Common myeloid progenitor, CD34-positive (primary cell): ENCODE results near the gene AMIGO1.

Experiments used
- CTCF ChIA-PET: fragments of 350-600 bp; sonication (Branson Sonifier 250); formaldehyde crosslinking; loops from one replicate; lab custom pipeline; 2021; ENCODE audit warnings: antibody characterized with exemption; lab: Charles Lee
- POLR2A ChIA-PET: fragments of 350-600 bp; sonication (Branson Sonifier 250); formaldehyde crosslinking; loops from one replicate; lab custom pipeline; 2021; ENCODE audit warnings: antibody characterized with exemption; lab: Charles Lee
- DNase-seq, 3 donors: peaks; one replicate each; pipeline versions ENCODE4 v3.0.0 to v3.0.0-alpha.2; 2013
- H3K27ac ChIP-seq, 2 experiments: 1 replicate in 1 of 2; 2 replicates in 1 of 2; pipeline ENCODE4 v1.7.0; 2013; ENCODE audit warnings: inconsistent platforms in 2 of 2, low read length in 2 of 2, mild to moderate bottlenecking in 2 of 2, low read depth in 1 of 2, moderate library complexity in 1 of 2; ENCODE audit not compliant: severe bottlenecking in 2 of 2, insufficient read depth in 1 of 2, poor library complexity in 1 of 2
- H3K27me3 ChIP-seq, 5 experiments: replicated peaks in 2 of 5; 1 replicate in 3 of 5; 2 replicates in 2 of 5; pipeline versions ENCODE4 v1.6.1 to v1.7.0; 2013; ENCODE audit warnings: low read length in 4 of 5, mild to moderate bottlenecking in 2 of 5, moderate library complexity in 2 of 5, inconsistent platforms in 1 of 5; ENCODE audit not compliant: insufficient read depth in 5 of 5, control insufficient read depth in 4 of 5
- H3K36me3 ChIP-seq, 4 experiments: 1 replicate in 2 of 4; 2 replicates in 2 of 4; pipeline versions ENCODE4 v1.6.1 to v1.7.0; 2013; ENCODE audit warnings: low read length in 3 of 4, control low read depth in 1 of 4, mild to moderate bottlenecking in 1 of 4; ENCODE audit not compliant: control insufficient read depth in 4 of 4, insufficient read depth in 4 of 4
- H3K4me1 ChIP-seq, 4 experiments: 1 replicate in 3 of 4; 2 replicates in 1 of 4; pipeline versions ENCODE4 v1.6.1 to v1.7.1; 2013; ENCODE audit warnings: low read length in 3 of 4, mild to moderate bottlenecking in 3 of 4, control low read depth in 1 of 4, inconsistent platforms in 1 of 4, moderate library complexity in 1 of 4; ENCODE audit not compliant: control insufficient read depth in 4 of 4, insufficient read depth in 4 of 4; ENCODE audit errors: control extremely low read depth in 1 of 4
- H3K4me3 ChIP-seq, 7 experiments: 1 replicate in 4 of 7; 2 replicates in 3 of 7; pipeline versions ENCODE4 v1.5.1 to v1.7.0; 2013; ENCODE audit warnings: mild to moderate bottlenecking in 7 of 7, low read length in 6 of 7, moderate library complexity in 6 of 7, inconsistent platforms in 2 of 7, low read depth in 2 of 7, control low read depth in 1 of 7; ENCODE audit not compliant: insufficient read depth in 4 of 7, control insufficient read depth in 1 of 7; ENCODE audit errors: extremely low read depth in 1 of 7
- H3K9me3 ChIP-seq, 5 experiments: 1 replicate in 4 of 5; 2 replicates in 1 of 5; pipeline versions ENCODE4 v1.6.1 to v1.7.1; 2013; ENCODE audit warnings: low read length in 4 of 5, mild to moderate bottlenecking in 2 of 5, inconsistent platforms in 1 of 5, low read depth in 1 of 5, moderate library complexity in 1 of 5; ENCODE audit not compliant: control insufficient read depth in 4 of 5, insufficient read depth in 2 of 5; ENCODE audit errors: control extremely low read depth in 1 of 5
- WGBS: methylation state at CpG from one replicate; pipeline ENCODE4 v1.1.5; 2013; ENCODE audit not compliant: insufficient coverage; 5-methylcytosine and 5-hydroxymethylcytosine counted together

AMIGO1 gene

GRCh38 chr1:109514846-109515245, 5.3 kb upstream of the AMIGO1 start:
- no peak for DNase-seq
- CTCF ChIA-PET = interaction anchor here (0.7 to 39.1 kb wide), 4 partner anchors 13 to 153 kb away, joined by 3 to 1203 read pairs (median 50); partner anchors contain the start of gene GPR61
- Histone ChIP-seq H3K4me1 (peaks cover 0 to 8% (median 6%) of the 10 kb centered on the region in 4 experiments), H3K27ac (no peak overlapping the region), H3K4me3 (no peak overlapping the region), H3K9me3 (no peaks in the 10 kb centered on the region), H3K27me3 (peaks cover 0 to 13% (median 0%) of the 10 kb centered on the region in 5 experiments), H3K36me3 (no peaks in the 10 kb centered on the region)
- POLR2A ChIA-PET = no interaction called here
- no CpG with 5 or more reads among the region's 3 CpGs for WGBS

GRCh38 chr1:109513110-109513710, 3.7 kb upstream of the AMIGO1 start:
- Histone ChIP-seq H3K4me1 (peaks cover 0 to 14% (median 11%) of the 10 kb centered on the region in 4 experiments), H3K4me3 (no peak overlapping the region), H3K27me3 (peaks cover 0 to 20% (median 0%) of the 10 kb centered on the region in 5 experiments), H3K9me3 (no peaks in the 10 kb centered on the region), H3K27ac (no peak overlapping the region), H3K36me3 (no peaks in the 10 kb centered on the region)
- 100% methylated on average over 1 of the region's 2 CpGs for WGBS
- POLR2A ChIA-PET = interaction anchor here (1.0 kb wide), 1 partner anchor 21 kb away, joined by 3 read pairs; no protein-coding TSS in a partner anchor
- CTCF ChIA-PET = interaction anchor here (1.4 to 39.1 kb wide), 5 partner anchors 11 to 22 kb away, joined by 5 to 1203 read pairs (median 10); partner anchors contain the start of genes CYB561D1 and GPR61
- DNase-seq = no peak

DNA sequence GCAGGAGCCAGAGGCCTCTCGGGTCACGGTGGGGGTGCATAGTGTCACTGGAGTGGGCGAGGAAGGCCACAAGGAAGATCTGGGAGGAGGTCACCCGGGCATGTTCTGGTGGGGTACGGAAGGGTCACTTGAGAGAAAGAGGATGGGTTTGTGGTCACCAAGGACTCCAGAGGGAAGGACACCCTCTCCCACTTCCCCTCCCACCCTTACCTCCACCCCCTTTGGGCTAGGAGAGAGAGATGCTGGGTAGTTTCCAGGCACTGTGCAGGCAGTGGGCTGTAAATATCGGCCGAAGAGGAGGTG, 703 bp downstream of the AMIGO1 start:
- DNase-seq = no peak
- ChIA-PET POLR2A (no interaction called here), CTCF (interaction anchor here (14.7 to 39.1 kb wide), 2 partner anchors 17 to 25 kb away, joined by 232 to 1203 read pairs; partner anchors contain the start of genes ATXN7L2, CYB561D1 and GPR61)
- H3K4me3 ChIP-seq = peak overlapping the region in 5 of 7 experiments; percentile 19 to 79 (median 67)
- peaks cover 0 to 22% (median 0%) of the 10 kb centered on the region in 5 experiments for H3K27me3 ChIP-seq
- H3K27ac ChIP-seq = no peak overlapping the region
- H3K4me1 ChIP-seq = peaks cover 0 to 14% (median 11%) of the 10 kb centered on the region in 4 experiments
- WGBS = 96% methylated on average over 5 of the region's 7 CpGs
- no peaks in the 10 kb centered on the region for H3K9me3 ChIP-seq
- H3K36me3 ChIP-seq = peaks cover 0 to under 1% (median 0%) of the 10 kb centered on the region in 4 experiments

- WGBS = 94% methylated on average over 17 of the region's 25 CpGs
- H3K36me3 ChIP-seq = peaks cover 0 to 2% (median 0%) of the 10 kb centered on the region in 4 experiments
- H3K4me3 ChIP-seq = no peak overlapping the region
- H3K27ac ChIP-seq = no peak overlapping the region
- no peaks in the 10 kb centered on the region for H3K9me3 ChIP-seq
- ChIA-PET POLR2A (no interaction called here), CTCF (interaction anchor here (1.1 to 39.1 kb wide), 3 partner anchors 11 to 26 kb away, joined by 7 to 1203 read pairs (median 232); partner anchors contain the start of genes ATXN7L2, CYB561D1 and GPR61)
- no peak for DNase-seq
- H3K4me1 ChIP-seq = peaks cover 0 to 14% (median 11%) of the 10 kb centered on the region in 4 experiments
- peaks cover 0 to 20% (median 0%) of the 10 kb centered on the region in 5 experiments for H3K27me3 ChIP-seq
Measured at GRCh38 chr1:109508001-109508872, 1.3 kb downstream of the AMIGO1 start.

DNA sequence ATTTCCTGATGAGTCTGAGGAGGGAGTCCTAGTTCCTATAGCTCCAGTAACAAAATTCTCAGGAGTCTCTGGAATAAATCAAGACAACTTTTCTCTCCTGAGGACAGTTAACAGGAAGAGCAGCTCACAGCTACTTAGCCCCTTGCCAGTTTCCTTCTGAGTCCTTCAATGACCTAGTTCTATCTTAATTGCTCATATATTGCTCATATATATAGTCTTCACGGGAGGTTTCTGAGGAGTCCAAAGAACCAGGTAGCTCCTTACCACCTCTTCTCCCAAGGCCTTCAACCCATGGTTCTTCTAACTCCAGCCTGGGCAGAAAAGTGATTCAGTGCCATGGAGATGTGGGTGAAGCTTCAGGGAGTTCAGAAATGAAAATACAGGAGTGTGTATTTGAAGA, 4.6 kb downstream of the AMIGO1 start:
- H3K9me3 ChIP-seq = no peaks in the 10 kb centered on the region
- POLR2A ChIA-PET = interaction anchor here (0.6 kb wide), 1 partner anchor 72 kb away, joined by 3 read pairs; no protein-coding TSS in a partner anchor
- CTCF ChIA-PET = interaction anchor here (1.0 to 39.1 kb wide), 4 partner anchors 11 to 119 kb away, joined by 3 to 1203 read pairs (median 161); partner anchors contain the start of genes ATXN7L2, CYB561D1 and GPR61
- WGBS = no CpG with 5 or more reads among the region's 1 CpG
- H3K27ac ChIP-seq = no peak overlapping the region
- DNase-seq = no peak
- H3K4me3 ChIP-seq = no peak overlapping the region
- H3K27me3 ChIP-seq = peaks cover 0 to 14% (median 0%) of the 10 kb centered on the region in 5 experiments
- H3K36me3 ChIP-seq = peaks cover 2 to 13% (median 7%) of the 10 kb centered on the region in 4 experiments
- H3K4me1 ChIP-seq = peaks cover 0 to 32% (median 18%) of the 10 kb centered on the region in 4 experiments

GRCh38 chr1:109503935-109504334, 5.6 kb downstream of the AMIGO1 start:
- CTCF ChIA-PET = interaction anchor here (1.0 to 39.1 kb wide), 5 partner anchors 12 to 120 kb away, joined by 3 to 1203 read pairs (median 90); partner anchors contain the start of genes ATXN7L2, CYB561D1 and GPR61
- H3K27me3 ChIP-seq = peaks cover 0 to 14% (median 0%) of the 10 kb centered on the region in 5 experiments
- no peak for DNase-seq
- no peak overlapping the region for H3K27ac ChIP-seq
- no peaks in the 10 kb centered on the region for H3K9me3 ChIP-seq
- H3K4me1 ChIP-seq = peaks cover 0 to 23% (median 13%) of the 10 kb centered on the region in 4 experiments
- peaks cover 2 to 15% (median 8%) of the 10 kb centered on the region in 4 experiments for H3K36me3 ChIP-seq
- no peak overlapping the region for H3K4me3 ChIP-seq
- WGBS = 93% methylated on average over 5 of the region's 5 CpGs
- POLR2A ChIA-PET = no interaction called here
